IPS DF 19.7 (cell line): ENCODE data around the gene MBD5.
A peak's percentile ranks its signal among the peaks of the same experiment; 100 is the strongest.

Experiments
- DNase-seq: peaks from one replicate; pipeline ENCODE4 v3.0.0-alpha.2; 2013; ENCODE audit warnings: low read depth, low spot score

The MBD5 gene

DNA sequence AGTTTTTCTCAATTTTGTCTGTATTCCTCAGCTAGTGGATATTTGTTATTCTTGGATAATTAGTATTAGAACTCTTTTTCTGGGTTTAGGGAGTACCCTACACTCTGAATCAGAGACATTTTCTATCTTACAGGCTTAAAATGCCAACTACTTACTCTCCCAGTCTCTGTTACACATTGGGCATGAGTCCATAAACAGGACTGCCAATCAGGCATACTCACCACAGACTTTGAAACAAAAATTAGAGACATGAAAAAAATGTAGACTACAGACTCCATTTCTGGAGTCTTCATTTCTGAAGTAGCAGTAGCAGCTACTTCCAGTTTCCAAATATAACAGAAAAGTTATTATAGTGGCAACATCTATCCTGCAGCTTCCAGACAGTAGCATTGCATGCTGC, 279.7 kb downstream of the MBD5 start:
- DNase-seq = no peak

DNA sequence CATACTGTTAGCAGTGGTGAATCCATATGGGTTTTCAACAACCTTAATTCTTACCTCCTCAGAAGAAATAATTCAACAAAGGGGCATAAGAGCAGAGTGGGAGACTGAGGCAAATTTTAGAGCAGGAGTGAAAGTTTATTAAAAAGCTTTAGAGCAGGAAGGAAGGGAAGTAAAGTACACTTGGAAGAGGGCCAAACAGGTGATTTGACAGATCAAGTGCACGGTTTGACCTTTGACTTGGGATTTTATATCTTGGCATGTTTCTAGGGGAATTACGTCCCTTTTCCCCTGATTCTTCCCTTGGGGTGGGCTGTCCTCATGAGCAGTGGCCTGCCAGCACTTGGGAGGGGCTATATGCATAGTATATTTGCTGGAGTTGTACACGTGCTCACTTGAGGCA, 280.5 kb downstream of the MBD5 start:
- DNase-seq = no peak

DNA sequence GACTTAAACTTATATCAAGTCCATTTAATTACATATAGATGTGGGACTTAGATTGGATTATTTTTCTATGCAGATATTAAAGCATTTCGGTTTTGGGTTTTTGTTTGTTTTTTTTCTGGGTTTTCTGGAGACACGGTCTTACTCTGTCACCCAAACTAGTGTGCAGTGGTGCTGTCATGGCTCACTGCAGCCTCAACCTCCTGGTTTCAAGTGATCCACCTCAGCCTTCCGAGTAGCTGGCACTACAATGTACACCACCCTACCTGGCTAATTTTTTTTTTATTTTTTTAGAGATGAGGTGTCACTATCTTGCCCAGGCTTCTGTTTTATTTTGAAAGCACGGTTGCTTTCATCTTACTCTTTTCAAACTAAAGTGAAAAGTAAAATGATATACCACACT, 281.6 kb downstream of the MBD5 start:
- no peak for DNase-seq

DNA sequence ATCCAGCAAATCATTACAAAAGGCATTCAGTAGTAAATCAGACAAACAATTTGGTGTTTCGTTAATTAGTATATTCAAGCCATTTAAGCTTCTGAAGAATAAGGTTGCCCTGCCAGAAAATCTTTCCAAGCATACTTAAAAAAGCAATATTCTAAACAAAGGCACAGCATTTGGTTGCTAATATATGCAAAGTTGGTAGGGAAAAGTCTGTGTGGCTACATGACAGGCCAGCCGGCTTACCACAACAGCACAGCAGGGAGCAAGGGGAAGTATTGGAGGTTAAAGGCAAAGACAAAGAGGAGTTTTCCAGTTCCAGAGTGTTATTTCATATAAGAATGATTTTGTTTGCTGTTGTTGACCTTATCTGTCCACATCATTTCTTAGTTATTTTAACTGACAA, 282.3 kb downstream of the MBD5 start:
- DNase-seq = peak; percentile 35

DNA sequence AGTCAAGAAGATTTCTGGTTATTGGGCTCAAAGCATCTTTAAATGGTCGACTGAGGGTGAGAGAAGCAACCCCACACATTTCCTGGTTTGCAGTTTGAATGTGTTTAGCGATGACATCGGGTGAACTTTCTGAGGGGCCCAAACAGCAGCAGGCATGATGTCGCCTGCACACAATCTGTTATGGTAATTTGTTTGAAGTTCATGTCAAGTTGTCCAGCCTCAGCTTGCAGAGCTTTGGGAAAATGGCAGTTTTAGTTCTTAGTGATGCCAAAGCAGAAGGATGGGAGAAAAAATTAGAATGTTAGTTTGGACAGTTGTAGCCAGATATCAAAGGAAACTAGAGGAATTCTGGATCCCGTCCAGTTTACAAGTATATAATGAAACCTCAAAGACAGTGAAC, 284.6 kb downstream of the MBD5 start:
- DNase-seq = no peak

DNA sequence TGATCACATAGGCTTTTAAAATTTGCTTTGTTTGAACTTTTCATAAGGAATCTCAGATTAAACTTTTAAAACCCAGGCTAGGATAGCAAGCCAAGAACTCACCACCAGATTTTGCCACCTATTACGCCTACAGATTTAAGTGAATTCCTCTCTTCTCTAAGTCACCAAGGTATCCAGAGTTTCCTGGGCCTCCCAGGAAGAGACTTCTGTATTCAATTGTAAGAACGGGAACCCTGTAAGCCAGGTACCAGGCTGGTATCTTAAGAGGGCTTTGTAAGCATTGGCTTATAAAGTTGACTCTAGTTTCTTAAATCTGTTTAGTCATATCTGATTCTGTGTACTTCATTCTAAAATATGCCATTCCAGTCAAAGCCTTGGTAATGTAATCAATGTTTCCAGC, 285.1 kb downstream of the MBD5 start:
- peak; percentile 7 for DNase-seq

DNA sequence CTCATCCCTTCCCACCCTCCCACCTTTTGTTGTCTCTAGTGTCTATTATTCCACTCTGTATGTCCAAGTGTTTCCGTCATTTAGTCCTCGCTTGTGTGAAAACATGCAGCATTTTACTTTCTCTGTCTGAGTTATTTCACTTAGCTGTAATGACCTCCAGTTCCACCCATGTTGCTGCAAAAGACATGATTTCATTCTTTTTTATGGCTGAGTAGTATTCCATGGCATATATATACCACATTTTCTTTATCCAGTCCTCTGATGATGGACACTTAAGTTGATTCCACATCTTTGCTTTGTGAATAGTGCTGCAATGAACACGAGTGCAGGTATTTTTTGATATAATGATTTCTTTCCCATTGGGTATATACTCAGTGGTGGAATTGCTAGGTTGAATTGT, 296.7 kb downstream of the MBD5 start:
- DNase-seq = no peak

DNA sequence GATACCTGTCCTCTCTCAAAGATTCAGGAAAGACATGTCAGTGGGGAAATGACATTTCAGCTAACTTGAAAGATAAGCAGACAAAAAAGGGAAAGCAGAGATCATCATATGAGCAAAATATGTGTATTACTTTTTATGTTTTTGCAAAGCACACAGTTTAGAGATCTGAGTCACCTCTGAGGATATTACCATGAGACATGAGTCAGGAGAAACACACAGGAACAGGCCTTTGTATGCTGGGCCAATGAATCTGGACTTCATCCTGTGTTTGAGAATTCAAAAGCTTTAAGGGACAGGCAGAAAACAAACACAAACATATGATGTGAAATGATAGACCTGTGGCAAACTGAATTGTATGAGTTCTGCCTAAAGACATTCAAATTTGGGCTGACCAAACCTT, 317.6 kb downstream of the MBD5 start:
- DNase-seq = no peak

DNA sequence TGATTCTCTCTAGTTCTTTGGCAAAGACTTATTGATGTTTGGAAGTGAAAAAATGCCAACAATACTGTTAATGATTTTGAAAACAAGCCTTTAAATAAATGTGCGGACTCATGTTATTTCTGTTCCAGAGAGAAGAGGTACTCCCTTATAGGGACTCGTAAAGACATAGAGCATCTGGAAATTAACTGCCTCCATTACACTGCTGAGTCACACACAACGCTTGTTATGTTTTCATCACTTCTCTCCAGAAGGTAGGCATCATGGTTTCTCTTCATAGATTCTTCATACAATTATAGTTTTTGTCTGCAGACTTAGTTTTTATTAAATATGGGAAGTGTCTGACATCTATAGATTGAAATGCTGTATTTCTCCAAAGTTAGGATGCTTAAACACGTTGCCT, 321.2 kb downstream of the MBD5 start:
- no peak for DNase-seq

DNA sequence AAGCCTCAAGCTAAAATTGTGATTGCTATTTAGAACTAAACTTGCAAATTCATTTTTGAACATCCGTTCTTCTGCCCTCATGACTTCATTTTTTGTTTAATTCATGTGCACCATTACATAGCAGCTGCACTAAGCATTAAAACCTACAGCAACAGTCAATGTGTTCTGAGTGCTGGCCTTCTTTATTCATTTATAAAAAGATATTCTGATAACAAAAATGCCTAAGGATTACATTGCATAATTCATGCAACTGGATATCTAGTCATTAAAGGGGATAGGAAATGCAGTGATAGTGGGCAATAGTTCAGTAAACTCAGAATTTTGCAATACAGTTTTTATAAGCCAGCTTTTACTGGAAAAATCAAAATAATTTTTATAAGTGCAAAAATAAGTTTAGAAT, 329.3 kb downstream of the MBD5 start:
- DNase-seq = no peak

DNA sequence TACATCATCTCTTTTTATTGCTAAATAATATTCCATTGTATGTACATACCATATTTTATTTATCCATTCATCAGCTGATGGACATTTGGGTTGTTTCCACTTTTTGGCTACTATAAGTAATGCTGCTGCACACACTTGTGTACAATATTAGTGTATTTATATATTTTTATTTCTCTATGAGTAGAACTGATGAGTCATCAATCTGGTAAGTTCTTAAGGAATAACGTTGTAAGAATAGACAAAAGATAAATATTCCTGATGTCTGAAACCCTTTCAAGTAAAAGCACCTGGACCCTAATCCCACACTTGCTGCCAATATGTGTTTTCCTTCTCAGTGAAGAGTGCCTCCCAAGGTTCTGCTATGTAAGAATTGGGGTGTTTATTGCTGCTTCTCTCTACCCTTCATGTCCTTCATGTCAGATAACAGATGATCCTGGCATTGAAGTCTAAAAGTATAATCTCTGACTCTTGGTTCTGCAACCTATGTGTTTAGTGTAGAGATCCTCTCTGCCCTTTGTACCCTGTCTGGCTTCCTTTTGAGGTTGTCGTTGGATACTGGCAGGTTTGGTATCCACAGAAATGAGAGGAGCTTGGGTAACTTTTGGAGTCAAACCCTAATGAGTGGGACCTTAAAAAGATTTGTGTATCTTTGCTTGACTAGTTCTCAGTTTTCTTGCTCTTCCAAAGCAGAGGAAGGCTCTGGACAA, 330.7 kb downstream of the MBD5 start:
- DNase-seq = no peak

DNA sequence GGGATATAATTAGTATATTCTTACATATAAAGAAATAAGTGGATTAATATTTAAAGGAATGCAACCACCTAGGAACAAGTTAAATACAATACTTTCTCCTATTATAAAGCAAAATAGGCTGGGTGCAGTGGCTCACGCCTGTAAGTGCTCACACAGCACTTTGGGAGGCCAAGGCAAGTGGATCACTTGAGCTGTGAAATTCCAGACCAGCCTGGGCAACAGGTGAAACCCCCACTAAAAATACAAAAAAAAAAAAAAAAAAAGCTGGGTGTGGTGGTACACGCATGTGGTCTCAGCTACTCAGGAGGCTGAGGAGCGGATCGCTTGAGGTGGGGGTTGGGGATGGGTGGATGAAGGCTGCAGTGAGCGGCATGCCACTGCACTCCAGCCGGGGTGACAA, 337.5 kb downstream of the MBD5 start:
- no peak for DNase-seq

DNA sequence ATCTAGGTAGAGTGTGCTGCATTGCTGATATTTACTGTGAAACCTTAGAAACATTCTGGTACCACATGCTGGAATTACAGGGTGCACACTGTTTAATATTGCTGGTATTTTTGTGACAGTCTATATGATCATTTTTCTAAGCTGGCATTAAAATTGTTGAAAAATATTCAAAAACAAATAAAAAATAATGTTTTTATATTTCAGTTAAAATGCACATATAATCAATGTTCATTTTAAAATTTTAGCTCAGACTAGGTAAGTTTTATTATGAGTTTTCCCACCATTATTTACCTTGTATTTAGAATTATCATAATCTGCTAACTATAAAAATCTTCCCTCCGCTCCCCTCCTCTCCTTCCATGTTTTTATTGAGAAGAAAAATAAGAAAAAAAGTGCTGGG, 339.8 kb downstream of the MBD5 start:
- no peak for DNase-seq

DNA sequence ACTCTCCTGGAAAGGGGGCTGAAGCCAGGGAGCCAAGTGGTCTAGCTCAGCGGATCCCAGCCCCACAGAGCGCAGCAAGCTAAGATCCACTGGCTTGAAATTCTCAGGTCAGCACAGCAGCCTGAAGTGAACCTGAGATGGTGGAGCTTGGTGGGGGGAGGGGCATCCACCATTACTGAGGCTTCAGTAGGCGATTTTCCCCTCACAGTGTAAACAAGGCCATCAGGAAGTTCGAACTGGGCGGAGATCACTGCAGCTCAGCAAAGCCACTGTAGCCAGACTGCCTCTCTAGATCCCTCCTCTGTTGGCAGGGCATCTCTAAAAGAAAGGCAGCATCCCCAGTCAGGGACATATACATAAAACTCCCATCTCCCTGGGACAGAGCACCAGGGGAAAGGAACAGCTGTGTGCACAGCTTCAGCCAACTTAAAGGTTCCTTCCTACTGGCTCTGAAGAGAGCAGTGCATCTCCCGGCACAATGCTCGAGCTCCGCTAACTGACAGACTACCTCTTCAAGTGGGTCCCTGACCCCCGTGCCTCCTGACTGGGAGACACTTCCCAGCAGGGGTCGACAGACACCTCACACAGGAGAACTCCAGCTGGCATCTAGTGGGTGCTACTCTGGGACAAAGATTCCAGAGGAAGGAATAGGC, 341.4 kb downstream of the MBD5 start:
- DNase-seq = peak; percentile 12

DNA sequence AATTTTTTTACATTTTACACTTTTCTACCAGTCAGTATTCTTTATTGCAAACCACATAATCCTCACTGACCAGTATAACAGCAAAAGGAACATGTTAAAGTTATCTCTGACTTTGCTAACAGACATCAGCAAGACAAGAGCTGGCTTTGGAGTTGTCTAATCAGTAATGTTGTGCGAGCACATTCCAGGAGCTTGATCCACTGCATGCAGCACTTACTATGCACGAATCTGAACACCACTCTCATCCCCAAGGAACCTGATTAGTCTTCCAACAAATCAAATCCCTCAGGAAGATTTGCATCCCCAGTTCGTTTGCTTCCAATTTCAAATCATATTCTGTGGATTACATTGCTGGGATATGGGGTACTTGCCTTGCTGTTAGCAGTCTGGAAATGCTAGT, 354.3 kb downstream of the MBD5 start:
- no peak for DNase-seq

DNA sequence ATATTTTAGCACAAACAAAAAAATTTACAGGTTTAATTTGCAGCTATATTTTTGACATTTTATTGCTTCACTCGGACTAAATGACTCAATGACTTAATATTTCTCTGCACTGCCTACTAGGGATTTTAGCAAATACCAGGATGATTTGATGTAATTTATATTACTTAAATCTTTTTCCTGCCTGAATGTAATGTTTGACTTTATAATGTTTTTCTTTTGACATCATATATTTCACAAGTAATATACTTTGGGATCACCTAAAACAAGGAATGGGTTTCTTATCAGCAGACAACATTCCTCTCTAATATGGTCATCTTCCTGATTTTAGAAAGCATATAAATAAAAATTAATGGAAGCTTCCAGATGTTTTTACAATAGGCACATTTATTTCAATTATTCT, 370.4 kb downstream of the MBD5 start:
- no peak for DNase-seq

DNA sequence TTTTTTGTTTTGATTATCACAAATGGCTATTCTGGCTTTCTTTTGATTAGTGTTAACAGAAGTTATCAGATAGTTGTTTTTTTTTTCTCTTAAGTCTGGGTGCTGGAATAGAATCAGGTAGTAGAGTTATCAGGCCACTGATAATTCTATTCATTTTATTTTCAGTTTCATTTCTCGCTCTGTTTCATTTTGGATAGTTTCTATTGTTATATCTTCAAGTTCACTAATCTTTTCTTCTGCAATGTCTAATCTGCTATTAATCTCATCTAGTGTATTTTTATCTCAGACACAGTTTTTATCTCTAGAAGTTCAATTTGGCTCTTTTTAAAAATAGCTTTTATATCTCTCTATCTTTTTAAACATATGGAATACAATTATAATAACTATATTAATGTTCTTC, 381.9 kb downstream of the MBD5 start:
- no peak for DNase-seq

DNA sequence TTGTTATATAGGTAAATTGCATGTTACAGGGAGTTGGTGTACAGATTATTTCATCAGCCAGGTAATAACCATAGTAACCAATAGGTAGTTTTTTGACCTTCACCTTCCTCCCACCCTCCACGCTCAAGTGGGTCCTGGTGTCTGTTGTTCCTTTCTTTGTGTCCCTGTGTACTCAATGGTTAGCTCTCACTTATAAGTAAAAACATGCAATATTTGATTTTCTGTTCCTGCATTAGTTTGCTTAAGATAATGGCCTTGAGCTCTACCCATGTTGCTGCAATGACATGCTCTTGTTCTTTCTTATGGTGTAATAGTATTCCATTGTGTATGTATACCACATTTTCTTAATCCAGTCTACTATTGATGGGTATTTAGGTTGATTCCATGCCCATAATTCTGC, 390.0 kb downstream of the MBD5 start:
- no peak for DNase-seq

DNA sequence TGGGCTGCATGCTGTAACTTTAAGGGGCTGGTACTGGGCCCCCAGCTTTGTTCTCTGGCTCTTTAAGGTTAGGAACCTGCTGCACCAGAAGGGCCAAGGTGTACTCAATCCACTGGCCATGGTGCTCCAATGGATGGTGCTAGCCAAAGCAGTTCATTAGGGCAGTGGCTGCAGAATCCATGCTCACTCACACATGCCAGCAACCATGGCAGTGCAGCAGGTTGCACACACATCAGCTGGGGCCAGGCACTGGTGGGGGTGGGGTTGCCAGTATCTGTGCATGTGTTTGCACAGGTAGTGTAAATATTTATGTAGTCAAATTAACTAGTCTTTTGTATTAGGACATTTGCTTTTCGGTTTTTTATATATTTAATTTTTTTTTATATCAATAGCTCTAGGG, 395.4 kb downstream of the MBD5 start:
- DNase-seq = no peak

DNA sequence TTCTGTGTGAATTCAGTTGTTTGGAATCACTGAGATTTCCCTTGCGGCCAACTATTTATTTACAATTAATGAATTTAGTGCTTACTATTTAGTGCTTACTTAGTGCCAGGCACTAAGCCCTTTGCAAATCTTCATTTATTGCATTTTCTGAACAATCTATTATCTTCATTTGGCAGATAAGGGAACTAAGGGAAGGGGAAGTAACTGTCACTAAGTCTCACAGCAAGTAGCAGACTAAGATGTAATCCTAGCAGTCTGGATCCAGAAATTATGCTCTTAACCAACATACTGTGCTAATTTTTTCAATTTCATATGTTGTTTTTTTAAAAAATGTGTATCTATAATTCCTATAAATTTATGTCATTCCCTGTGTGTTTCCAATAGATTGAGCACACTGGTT, 409.2 kb downstream of the MBD5 start:
- no peak for DNase-seq

DNA sequence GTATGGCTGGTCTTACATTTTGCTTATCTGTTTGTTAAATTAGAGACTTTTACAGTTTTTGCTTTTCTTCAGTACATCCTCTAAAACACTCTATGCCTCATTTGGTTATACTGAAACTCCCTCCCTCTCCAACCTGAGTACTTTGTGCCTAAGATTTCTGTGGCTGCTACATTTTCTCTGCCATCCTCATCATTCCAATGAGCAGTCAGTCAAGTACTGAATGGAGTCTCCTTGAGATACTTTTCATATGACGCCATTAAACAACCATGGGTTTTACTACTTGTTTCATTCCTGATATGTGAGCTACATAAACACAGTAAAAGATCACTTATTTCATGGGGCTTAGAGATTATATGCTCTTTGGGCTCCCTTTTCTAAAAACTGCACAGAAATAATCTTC, 427.0 kb downstream of the MBD5 start:
- no peak for DNase-seq

DNA sequence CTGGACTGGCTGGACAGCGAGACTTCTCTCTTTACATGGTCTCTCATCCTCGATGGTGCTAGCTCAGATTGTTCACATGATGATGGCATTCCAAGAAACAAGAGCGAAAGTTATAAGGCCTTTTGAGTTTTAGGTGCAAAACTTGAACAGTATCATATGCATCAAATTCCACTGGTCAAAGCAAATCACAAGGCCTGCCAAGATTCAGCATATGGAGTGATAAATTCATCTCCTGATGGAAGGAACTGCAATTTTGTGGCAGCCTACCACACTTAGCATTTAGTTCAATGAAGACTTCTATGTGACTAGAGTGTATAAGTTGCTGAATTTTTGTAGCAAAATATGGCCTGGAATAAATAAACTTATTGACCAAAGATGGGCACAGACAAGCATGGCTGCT, 429.6 kb downstream of the MBD5 start:
- no peak for DNase-seq

DNA sequence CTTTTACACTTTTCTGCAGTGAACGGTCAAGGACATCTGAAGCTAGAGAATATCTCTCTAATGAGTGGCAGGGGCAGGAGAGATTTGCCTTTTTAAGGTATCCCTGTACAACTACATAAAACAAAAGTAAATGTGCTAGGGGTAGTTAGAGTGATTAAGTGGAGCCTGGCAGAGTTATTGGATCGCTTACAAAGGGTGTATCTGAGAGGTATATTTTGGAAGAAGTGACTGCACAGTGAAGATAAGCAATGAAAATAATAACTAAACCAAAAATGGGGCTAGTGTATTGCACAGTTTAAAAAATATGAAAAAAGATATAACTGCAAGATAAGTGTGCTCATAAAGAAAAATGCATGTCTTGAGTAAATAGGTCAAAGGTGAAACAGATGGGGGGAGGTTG, 430.2 kb downstream of the MBD5 start:
- no peak for DNase-seq

DNA sequence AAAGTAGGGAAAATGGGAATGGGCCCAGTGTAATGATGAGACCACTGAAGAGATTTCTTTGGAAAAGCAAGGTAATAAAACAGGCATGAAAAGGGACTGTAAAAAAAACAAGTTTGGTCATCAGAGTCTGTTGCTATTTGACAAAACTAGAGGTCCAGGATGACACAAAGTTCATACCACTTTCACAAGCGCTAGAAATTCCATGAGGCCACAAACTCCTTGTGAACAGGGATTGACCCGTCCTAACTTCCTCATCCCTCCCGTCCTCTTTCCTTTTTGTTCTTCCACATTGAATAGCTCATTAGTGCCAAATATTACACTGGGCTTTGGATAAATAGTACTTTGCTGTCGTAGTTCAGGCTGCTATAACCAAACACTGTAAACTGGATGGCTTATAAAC, 434.9 kb downstream of the MBD5 start:
- no peak for DNase-seq
